GM19324 (cell line): ENCODE results near the gene PRR5.

Experiments
- ATAC-seq: cut with Tn5 transposase; IDR thresholded peaks from one replicate; pipeline ENCODE4 v1.9.1; 2021; ENCODE audit warnings: mild to moderate bottlenecking, moderate library complexity; ENCODE audit not compliant: unreplicated experiment, low FRiP score

PRR5 gene

DNA sequence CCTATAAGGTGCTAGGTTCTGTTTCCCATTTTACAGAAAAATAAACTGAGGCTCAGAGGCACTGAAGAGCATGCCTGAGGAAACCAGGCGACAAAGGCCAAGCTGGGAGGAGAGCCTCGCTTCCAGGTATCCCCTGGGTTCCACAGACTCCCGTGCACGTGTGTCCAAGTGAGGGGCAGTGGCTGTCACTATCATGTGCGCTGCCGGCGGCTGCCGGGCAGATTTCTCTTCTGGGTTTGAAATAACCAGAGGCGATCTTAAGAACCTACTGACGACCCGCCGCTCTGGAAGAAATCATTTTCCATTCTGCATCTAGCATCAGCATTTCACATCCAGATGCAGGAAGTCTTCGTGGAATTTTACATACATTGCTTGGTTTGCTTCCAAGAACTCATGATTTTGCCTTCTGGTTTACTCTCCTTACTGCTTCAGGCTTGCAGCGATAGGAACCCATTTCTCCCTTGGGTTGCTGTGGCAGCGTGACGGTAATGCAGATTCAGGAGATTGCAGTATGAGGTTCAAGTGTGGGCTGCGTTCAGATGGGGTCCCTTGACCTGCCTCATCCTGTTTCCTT is 79.0 kb downstream of the PRR5 start:
- no peak for ATAC-seq

DNA sequence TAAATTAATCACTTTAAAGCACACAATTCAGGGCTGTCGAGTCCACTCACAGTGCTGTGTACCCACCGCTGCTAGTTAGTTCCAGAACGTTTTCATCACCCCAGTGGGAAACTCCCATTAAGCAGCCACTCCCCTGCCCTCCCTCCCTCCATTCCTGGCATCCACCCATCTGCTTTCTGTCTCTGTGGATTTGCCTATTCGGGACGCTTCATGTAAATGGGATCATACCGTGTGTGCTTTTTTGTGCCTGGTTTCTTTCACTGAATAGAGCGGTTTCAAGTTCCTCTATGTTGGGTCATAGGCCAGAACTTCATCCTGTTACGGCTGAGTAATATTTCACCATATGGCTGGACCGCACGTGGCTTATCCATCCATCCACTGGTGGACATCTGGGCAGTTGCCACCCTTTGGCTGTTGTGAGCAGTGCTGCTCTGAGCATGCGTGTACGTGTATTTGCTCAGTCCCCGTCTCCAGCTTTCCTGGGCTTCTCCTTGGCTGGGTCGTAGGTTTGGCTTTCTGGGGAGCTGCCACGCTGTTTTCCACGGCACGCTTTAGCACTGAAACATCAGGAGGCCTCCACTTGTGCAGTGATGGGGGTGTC is 80.5 kb downstream of the PRR5 start:
- ATAC-seq, result no peak

DNA sequence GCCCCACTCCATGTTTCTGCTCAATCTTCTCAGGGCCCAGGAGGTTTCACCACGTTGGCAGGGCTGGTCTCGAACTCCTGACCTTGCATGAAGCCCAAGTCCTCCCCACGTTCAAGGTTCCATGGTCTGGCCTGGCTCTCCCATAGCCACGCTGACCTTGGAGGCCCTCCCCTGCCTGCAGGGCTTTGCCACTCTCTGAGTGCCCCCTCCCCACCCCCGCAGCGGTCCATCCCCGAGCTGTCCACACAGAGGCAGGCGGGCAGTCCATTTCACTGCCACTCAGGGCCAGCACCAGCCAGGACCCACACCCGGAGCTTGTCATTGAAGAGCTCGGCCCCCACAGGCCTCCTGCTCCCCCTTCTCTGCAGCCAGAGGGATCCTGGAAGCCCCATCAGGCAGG is 81.1 kb downstream of the PRR5 start:
- no peak for ATAC-seq

DNA sequence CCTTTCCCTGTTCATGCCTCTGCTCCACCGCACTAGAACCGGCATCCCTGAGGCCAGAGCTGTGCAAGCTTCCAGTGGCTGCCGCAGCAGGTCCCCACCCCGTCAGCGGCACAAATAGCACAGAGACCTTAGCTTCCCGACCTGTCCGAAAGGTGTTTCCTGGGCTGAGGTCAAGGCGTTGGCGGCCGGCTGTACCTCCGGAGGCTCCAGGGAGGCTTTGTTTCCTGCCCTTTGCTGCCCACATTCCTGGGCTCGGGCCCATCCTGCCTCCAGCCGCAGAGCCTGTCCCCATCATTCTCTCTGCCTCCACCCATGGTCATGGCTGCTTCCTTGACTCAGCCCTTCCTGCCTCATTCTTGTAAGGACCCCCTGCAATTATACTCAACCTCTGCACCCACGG is 81.6 kb downstream of the PRR5 start:
- no peak for ATAC-seq

DNA sequence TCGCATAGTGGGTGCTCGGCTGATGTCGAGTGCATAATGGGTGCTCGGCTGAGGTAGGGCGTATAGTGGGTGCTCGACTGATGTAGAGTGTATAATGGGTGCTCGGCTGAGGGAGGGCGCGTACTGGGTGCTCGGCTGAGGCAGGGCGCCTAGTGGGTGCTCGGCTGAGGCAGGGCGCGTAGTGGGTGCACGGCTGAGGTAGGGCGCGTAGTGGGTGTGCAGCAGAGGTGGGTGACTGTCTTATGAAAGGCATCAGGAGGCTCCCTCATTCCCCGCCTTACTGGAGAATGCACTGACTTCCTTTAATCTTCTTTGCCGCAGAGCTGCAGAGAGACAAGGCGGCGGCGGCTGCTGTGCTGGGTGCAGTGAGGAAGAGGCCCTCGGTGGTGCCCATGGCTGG is 84.1 kb downstream of the PRR5 start:
- no peak for ATAC-seq

DNA sequence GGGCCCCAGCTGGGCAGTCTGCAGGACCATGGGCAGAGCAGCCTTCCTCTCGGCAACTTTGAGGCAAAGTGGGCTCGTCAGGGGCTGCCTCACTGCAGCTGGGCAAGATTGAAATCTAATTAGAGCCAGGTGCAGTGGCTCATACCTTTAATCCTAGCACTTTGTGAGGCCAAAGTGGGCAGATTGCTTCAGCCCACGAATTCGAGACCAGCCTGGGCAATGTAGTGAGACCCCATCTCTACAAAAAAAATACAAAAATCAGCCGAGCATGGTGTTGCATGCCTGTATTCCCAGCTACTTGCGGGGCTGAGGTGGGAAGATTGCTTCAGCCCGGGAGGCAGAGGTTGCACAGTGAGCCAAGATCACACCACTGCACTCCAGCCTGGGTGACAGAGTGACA is 84.6 kb downstream of the PRR5 start:
- no peak for ATAC-seq
